ENCODE data around the gene PGS1. TPM values are rescaled to one million over a fixed set of nuclear protein-coding genes. Genes with fewer than 3 reads are reported as not detected.

PGS1 gene
- total RNA-seq, 1 donor from 2014 or later = 35.6 TPM

- Histone ChIP-seq H3K9me3 (no peaks in the 10 kb centered on the region), H3K4me3 (no peak overlapping the region), H3K36me3 (no peaks in the 10 kb centered on the region), H3K27me3 (no peaks in the 10 kb centered on the region), H3K4me1 (peaks cover 22% of the 10 kb centered on the region), H3K27ac (no peak overlapping the region)
- TF ChIP-seq POLR2AphosphoS5 (IDR thresholded peaks at IDR 0.05; ENCODE audit: insufficient read depth in 1 of 2, low read depth in 1 of 2) (no peak), POLR2A (IDR thresholded peaks at IDR 0.05) (no peak), CTCF (IDR thresholded peaks at IDR 0.05) (no peak)
- no peak for DNase-seq (ENCODE audit: extremely low spot score in 2 of 2)
- intact Hi-C loops (cut with DNase I) = no loop called here
Observed at GRCh38 chr17:78368348-78368747, 10.1 kb upstream of the PGS1 start.

- DNase-seq (ENCODE audit: extremely low spot score in 2 of 2) = no peak
- Histone ChIP-seq H3K27me3 (no peaks in the 10 kb centered on the region), H3K4me3 (no peak overlapping the region), H3K4me1 (peaks cover 22% of the 10 kb centered on the region), H3K27ac (no peak overlapping the region), H3K36me3 (no peaks in the 10 kb centered on the region), H3K9me3 (no peaks in the 10 kb centered on the region)
- intact Hi-C loops (cut with DNase I) = no loop called here
- TF ChIP-seq POLR2A (IDR thresholded peaks at IDR 0.05) (no peak), CTCF (IDR thresholded peaks at IDR 0.05) (no peak), POLR2AphosphoS5 (IDR thresholded peaks at IDR 0.05; ENCODE audit: insufficient read depth in 1 of 2, low read depth in 1 of 2) (no peak)
Observed at GRCh38 chr17:78368854-78369495, 9.5 kb upstream of the PGS1 start.

GRCh38 chr17:78369791-78370381, 8.6 kb upstream of the PGS1 start:
- no peaks in the 10 kb centered on the region for H3K36me3 ChIP-seq
- H3K4me1 ChIP-seq = peaks cover 22% of the 10 kb centered on the region
- no peaks in the 10 kb centered on the region for H3K27me3 ChIP-seq
- H3K4me3 ChIP-seq = no peak overlapping the region
- DNase-seq (ENCODE audit: extremely low spot score in 2 of 2) = no peak
- no peak for TF ChIP-seq CTCF (IDR thresholded peaks at IDR 0.05)
- TF ChIP-seq POLR2A (IDR thresholded peaks at IDR 0.05) = no peak
- no peaks in the 10 kb centered on the region for H3K9me3 ChIP-seq
- no peak overlapping the region for H3K27ac ChIP-seq
- intact Hi-C loops (cut with DNase I) = no loop called here

- Histone ChIP-seq H3K4me1 (peaks cover 13% of the 10 kb centered on the region), H3K4me3 (no peak overlapping the region), H3K27ac (no peak overlapping the region), H3K9me3 (no peaks in the 10 kb centered on the region), H3K36me3 (no peaks in the 10 kb centered on the region), H3K27me3 (no peaks in the 10 kb centered on the region)
- no peak for TF ChIP-seq POLR2A (IDR thresholded peaks at IDR 0.05)
- no peak for TF ChIP-seq POLR2AphosphoS5 (IDR thresholded peaks at IDR 0.05; ENCODE audit: insufficient read depth in 1 of 2, low read depth in 1 of 2)
- no peak for TF ChIP-seq CTCF (IDR thresholded peaks at IDR 0.05)
- DNase-seq (ENCODE audit: extremely low spot score in 2 of 2) = no peak
- intact Hi-C loops (cut with DNase I) = no loop called here
Observed at GRCh38 chr17:78371056-78371455, 7.4 kb upstream of the PGS1 start.

GRCh38 chr17:78372841-78373240, 5.6 kb upstream of the PGS1 start:
- Histone ChIP-seq H3K9me3 (no peaks in the 10 kb centered on the region), H3K4me3 (no peak overlapping the region)

More at GRCh38 chr17:78372841-78373240, 5.6 kb upstream of the PGS1 start:
- no peak overlapping the region for H3K27ac ChIP-seq
- H3K36me3 ChIP-seq = no peaks in the 10 kb centered on the region
- peaks cover 8% of the 10 kb centered on the region for H3K4me1 ChIP-seq
- no peaks in the 10 kb centered on the region for H3K27me3 ChIP-seq
- TF ChIP-seq POLR2A (IDR thresholded peaks at IDR 0.05) (no peak), CTCF (IDR thresholded peaks at IDR 0.05) (no peak), POLR2AphosphoS5 (IDR thresholded peaks at IDR 0.05; ENCODE audit: insufficient read depth in 1 of 2, low read depth in 1 of 2) (no peak)
- no peak for DNase-seq (ENCODE audit: extremely low spot score in 2 of 2)
- intact Hi-C loops (cut with DNase I) = no loop called here
